DOHH2 (cell line): Measurements from ENCODE around the gene RP9.

Experiments used
- H3F3A ChIP-seq: fragments of 200-600 bp; sonication (generic), shearing (Covaris generic); 2 replicates; pipeline ENCODE4 v1.6.0; 2016; ENCODE audit warnings: antibody characterized with exemption, mild to moderate bottlenecking; ENCODE audit not compliant: control insufficient read depth, insufficient read depth
- H3K27ac ChIP-seq: fragments of 200-600 bp; sonication (generic); 2 replicates; pipeline ENCODE4 v1.5.1; 2014; ENCODE audit warnings: low read depth, mild to moderate bottlenecking, low read length, moderate library complexity
- H3K27me3 ChIP-seq: fragments of 200-600 bp; sonication (generic); 2 replicates; pipeline ENCODE4 v1.6.1; 2014; ENCODE audit warnings: mild to moderate bottlenecking, low read length, mixed read lengths; ENCODE audit not compliant: control insufficient read depth
- H3K36me3 ChIP-seq: fragments of 200-600 bp; sonication (generic); 2 replicates; pipeline ENCODE4 v1.6.1; 2014; ENCODE audit warnings: mild to moderate bottlenecking, low read length, moderate library complexity, mixed read lengths; ENCODE audit not compliant: control insufficient read depth
- H3K4me1 ChIP-seq: fragments of 200-600 bp; sonication (generic); 2 replicates; pipeline ENCODE4 v1.6.1; 2014; ENCODE audit warnings: mild to moderate bottlenecking, low read length, mixed read lengths; ENCODE audit not compliant: control insufficient read depth
- H3K4me2 ChIP-seq: fragments of 200-600 bp; sonication (generic); 2 replicates; pipeline ENCODE4 v1.6.0; 2014; ENCODE audit warnings: mild to moderate bottlenecking, low read length, moderate library complexity
- H3K4me3 ChIP-seq: fragments of 200-600 bp; sonication (generic); 2 replicates; pipeline ENCODE4 v1.5.1; 2014; ENCODE audit warnings: mild to moderate bottlenecking, low read length, mixed read lengths
- H3K79me2 ChIP-seq: fragments of 200-600 bp; sonication (generic); 2 replicates; pipeline ENCODE4 v1.6.1; 2014; ENCODE audit warnings: mild to moderate bottlenecking, low read length, mixed read lengths; ENCODE audit not compliant: control insufficient read depth
- H3K9me2 ChIP-seq: fragments of 200-600 bp; sonication (generic); replicated peaks from 2 replicates; pipeline ENCODE4 v1.6.1; 2014; ENCODE audit warnings: mild to moderate bottlenecking, low read length, mixed read lengths; ENCODE audit not compliant: control insufficient read depth
- H3K9me3 ChIP-seq: fragments of 200-600 bp; sonication (generic); 2 replicates; pipeline ENCODE4 v1.6.1; 2014; ENCODE audit warnings: antibody characterized with exemption, low read length, mixed read lengths; ENCODE audit not compliant: control insufficient read depth, insufficient read depth
- H4K20me1 ChIP-seq: fragments of 200-600 bp; sonication (generic); 2 replicates; pipeline ENCODE4 v1.6.0; 2014; ENCODE audit warnings: low read depth, mild to moderate bottlenecking, antibody characterized with exemption, low read length, moderate library complexity; ENCODE audit not compliant: control insufficient read depth, insufficient read depth
- EZH2phosphoT487 ChIP-seq: fragments of 200-600 bp; sonication (generic); IDR thresholded peaks from 2 replicates; pipeline ENCODE4 v1.6.1; 2017; ENCODE audit warnings: borderline replicate concordance, mild to moderate bottlenecking, antibody characterized with exemption, low read length, moderate library complexity, mixed read lengths
- TF ChIP-seq, protein P1 (sequence below): fragments of 200-600 bp; sonication (generic); IDR thresholded peaks from one replicate; pipeline ENCODE4 v1.5.1; 2014; ENCODE audit warnings: antibody characterized with exemption, mild to moderate bottlenecking, low read depth, low read length; ENCODE audit not compliant: poor library complexity, severe bottlenecking

RP9 gene

DNA sequence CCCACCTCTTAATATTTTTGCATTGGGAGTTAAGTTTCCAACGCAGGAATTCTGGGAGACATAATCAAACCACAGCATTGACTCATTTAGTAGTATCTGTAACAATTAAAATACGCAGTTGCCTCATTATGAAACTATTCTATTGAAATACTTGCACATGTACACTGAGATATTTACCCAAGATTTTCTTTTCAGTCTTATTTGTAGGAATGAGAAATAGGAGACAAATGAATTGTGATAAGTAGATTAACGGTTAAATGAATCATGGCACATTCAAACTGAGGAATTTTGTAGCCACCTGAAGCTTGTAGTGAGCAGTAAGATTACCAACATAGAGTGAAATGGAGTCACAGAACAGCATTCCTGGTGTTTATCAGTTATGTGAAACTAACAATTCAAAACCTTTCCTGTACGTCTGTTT, 18.1 kb downstream of the RP9 start:
- TF ChIP-seq, protein P1, sequence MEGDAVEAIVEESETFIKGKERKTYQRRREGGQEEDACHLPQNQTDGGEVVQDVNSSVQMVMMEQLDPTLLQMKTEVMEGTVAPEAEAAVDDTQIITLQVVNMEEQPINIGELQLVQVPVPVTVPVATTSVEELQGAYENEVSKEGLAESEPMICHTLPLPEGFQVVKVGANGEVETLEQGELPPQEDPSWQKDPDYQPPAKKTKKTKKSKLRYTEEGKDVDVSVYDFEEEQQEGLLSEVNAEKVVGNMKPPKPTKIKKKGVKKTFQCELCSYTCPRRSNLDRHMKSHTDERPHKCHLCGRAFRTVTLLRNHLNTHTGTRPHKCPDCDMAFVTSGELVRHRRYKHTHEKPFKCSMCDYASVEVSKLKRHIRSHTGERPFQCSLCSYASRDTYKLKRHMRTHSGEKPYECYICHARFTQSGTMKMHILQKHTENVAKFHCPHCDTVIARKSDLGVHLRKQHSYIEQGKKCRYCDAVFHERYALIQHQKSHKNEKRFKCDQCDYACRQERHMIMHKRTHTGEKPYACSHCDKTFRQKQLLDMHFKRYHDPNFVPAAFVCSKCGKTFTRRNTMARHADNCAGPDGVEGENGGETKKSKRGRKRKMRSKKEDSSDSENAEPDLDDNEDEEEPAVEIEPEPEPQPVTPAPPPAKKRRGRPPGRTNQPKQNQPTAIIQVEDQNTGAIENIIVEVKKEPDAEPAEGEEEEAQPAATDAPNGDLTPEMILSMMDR = no peak
- TF ChIP-seq EZH2phosphoT487 = no peak
- Histone ChIP-seq H3K36me3 (peaks cover 27% of the 10 kb centered on the region), H3K4me3 (no peak overlapping the region), H3K79me2 (no peaks in the 10 kb centered on the region), H3K9me3 (no peaks in the 10 kb centered on the region), H4K20me1 (no peaks in the 10 kb centered on the region), H3K27ac (no peak overlapping the region), H3F3A (no peaks in the 10 kb centered on the region), H3K27me3 (no peaks in the 10 kb centered on the region), H3K4me2 (no peak overlapping the region), H3K4me1 (no peaks in the 10 kb centered on the region), H3K9me2 (no peaks in the 10 kb centered on the region)

DNA sequence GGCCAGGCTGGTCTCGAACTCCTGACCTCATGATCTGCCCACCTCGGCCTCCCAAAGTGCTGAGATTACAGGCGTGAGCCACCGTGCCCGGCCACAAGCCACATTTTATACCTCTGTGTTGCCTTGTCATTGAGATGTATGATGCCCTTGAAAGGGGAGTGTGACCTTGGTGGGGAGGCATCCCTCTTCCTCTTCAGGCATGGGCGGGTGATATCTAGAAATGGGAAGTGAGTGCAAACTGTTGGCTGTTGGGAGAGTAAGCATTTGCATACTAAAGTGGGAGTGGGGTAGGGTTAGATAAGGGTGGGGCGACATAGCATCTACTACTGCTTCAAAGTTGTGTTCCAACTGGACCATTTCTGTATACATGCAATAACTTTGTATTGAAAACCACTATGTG, 20.1 kb downstream of the RP9 start:
- Histone ChIP-seq H3F3A (no peaks in the 10 kb centered on the region), H3K4me1 (no peaks in the 10 kb centered on the region), H3K36me3 (peaks cover 15% of the 10 kb centered on the region), H3K9me2 (no peaks in the 10 kb centered on the region), H3K4me2 (no peak overlapping the region), H3K9me3 (no peaks in the 10 kb centered on the region), H3K27me3 (no peaks in the 10 kb centered on the region), H4K20me1 (no peaks in the 10 kb centered on the region), H3K79me2 (no peaks in the 10 kb centered on the region), H3K27ac (no peak overlapping the region), H3K4me3 (no peak overlapping the region)
- no peak for TF ChIP-seq EZH2phosphoT487
- TF ChIP-seq, protein P1 = no peak

DNA sequence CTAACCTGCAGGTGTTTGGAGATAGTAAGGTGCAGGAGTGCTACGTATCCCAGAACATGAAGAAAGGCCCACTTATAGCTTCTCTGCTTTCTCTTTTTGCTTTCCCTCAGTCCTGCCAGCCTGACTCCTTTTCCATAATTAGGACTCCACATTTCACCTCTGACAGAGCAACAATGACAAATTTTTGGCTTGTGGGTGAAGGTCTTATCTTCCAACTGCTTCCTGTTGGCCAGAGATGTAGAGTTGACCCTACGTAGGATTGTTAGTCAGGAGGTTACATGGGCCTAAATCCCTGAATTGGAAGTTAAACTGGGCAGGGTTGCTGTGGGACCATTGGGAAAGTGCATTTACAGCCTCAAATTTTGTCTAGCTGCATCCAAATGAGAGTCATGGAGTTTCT, 21.3 kb downstream of the RP9 start:
- TF ChIP-seq, protein P1 = no peak
- TF ChIP-seq EZH2phosphoT487 = no peak
- Histone ChIP-seq H3F3A (no peaks in the 10 kb centered on the region), H3K9me2 (no peaks in the 10 kb centered on the region)

GRCh38 chr7:33087356-33087755, 21.8 kb downstream of the RP9 start:
- H3K4me1 ChIP-seq = no peaks in the 10 kb centered on the region
- no peaks in the 10 kb centered on the region for H3F3A ChIP-seq
- no peak overlapping the region for H3K27ac ChIP-seq
- H3K9me2 ChIP-seq = no peaks in the 10 kb centered on the region
- H4K20me1 ChIP-seq = no peaks in the 10 kb centered on the region
- H3K27me3 ChIP-seq = 0 out of 2 replicates have a peak, but pooled peaks cover 3% of the 10 kb centered on the region
- no peak overlapping the region for H3K4me2 ChIP-seq
- no peak overlapping the region for H3K4me3 ChIP-seq
- TF ChIP-seq EZH2phosphoT487 = no peak
- TF ChIP-seq, protein P1 = no peak
- no peaks in the 10 kb centered on the region for H3K79me2 ChIP-seq
- H3K9me3 ChIP-seq = no peaks in the 10 kb centered on the region
- no peaks in the 10 kb centered on the region for H3K36me3 ChIP-seq

More for the DNA sequence above, 21.3 kb downstream of the RP9 start:
- Histone ChIP-seq H3K79me2 (no peaks in the 10 kb centered on the region), H3K36me3 (peaks cover 2% of the 10 kb centered on the region; the same call in 1 of the 2 replicates), H3K4me2 (no peak overlapping the region), H3K27ac (no peak overlapping the region), H3K27me3 (0 out of 2 replicates have a peak, but pooled peaks cover 1% of the 10 kb centered on the region), H3K9me3 (no peaks in the 10 kb centered on the region), H3K4me3 (no peak overlapping the region), H4K20me1 (no peaks in the 10 kb centered on the region), H3K4me1 (no peaks in the 10 kb centered on the region)
